ENCODE data around the gene PRR22.
"Not testable (repeated sequence)": the region's sequence is repeated elsewhere in the genome, so short reads cannot be mapped to it uniquely, and the experiment has no call there.

The PRR22 gene

GRCh38 chr19:5743630-5744029 is 40.9 kb downstream of the PRR22 start:
- no peak for DNase-seq

GRCh38 chr19:5742051-5742450 is 42.5 kb downstream of the PRR22 start:
- DNase-seq, result no peak

- no peak for DNase-seq
Observed at GRCh38 chr19:5738423-5738822, 46.1 kb downstream of the PRR22 start.

GRCh38 chr19:5733172-5733571 is 51.4 kb downstream of the PRR22 start:
- DNase-seq, result not testable (repeated sequence)

All from OCI-M1 (cell line).